ENCODE data around the gene TCF4.

TCF4 gene

DNA sequence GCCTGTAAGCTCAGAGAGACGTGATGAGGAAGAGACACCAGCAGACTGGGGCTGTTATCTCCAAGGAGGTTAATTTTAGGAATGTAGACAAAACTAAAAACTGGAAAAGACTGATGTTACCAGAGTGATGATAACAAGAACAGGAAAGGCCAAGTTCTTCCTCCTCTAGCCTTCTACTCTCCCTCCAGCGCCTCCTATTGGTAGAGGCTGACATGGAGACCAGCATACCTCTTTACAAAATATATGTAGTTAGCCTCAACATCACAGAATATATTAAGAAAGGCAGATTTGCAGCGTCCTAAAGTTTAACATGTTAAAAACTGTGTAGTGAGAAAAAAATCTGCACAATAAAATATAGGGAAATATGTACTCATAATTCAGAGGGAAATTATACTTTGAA is 66.0 kb downstream of the TCF4 start:
- no peak overlapping the region for H2AFZ ChIP-seq (ENCODE audit: insufficient read depth, low read length, poor library complexity)
- no peak overlapping the region for H2BK120ac ChIP-seq (ENCODE audit: insufficient read depth, low read length, poor library complexity)
- no peak overlapping the region for H3K14ac ChIP-seq (ENCODE audit: low read length)
- no peak overlapping the region for H3K9ac ChIP-seq (ENCODE audit: low read length)
- no peak overlapping the region for H4K12ac ChIP-seq (ENCODE audit: low read depth, low read length)
- H3K27me3 ChIP-seq (ENCODE audit: insufficient read depth, low read length): no peaks in the 10 kb centered on the region
- no CpG with 5 or more reads among the region's 3 CpGs for WGBS (ENCODE audit: extremely low coverage, insufficient coverage, insufficient read length)
- H3K36me3 ChIP-seq (ENCODE audit: control insufficient read depth in 1 of 2, insufficient read depth in 2 of 2, low read length in 2 of 2): peaks cover 0 to 3% of the 10 kb centered on the region in 2 experiments
- H4K91ac ChIP-seq (ENCODE audit: low read depth, low read length): no peak overlapping the region
- H3K79me1 ChIP-seq (ENCODE audit: low read length): no peaks in the 10 kb centered on the region
- H4K8ac ChIP-seq (ENCODE audit: low read depth, low read length): no peak overlapping the region
- no peak overlapping the region for H3K4me2 ChIP-seq (ENCODE audit: low read length)
- peaks cover 2% of the 10 kb centered on the region for H3K9me3 ChIP-seq (ENCODE audit: insufficient read depth, low read depth, low read length)
- H3K79me2 ChIP-seq (ENCODE audit: control insufficient read depth, insufficient read depth, low read length, poor library complexity): peaks cover 2% of the 10 kb centered on the region
- no peak overlapping the region for H3K4ac ChIP-seq (ENCODE audit: low read depth, low read length)
- no peak overlapping the region for H3K23ac ChIP-seq (ENCODE audit: low read length)
- no peak overlapping the region for H2BK12ac ChIP-seq (ENCODE audit: low read length)
- H2BK5ac ChIP-seq (ENCODE audit: low read depth, low read length, poor library complexity): no peak overlapping the region
- no peak overlapping the region for H3K4me3 ChIP-seq (ENCODE audit: low read depth, low read length)
- no peak overlapping the region for H2AK5ac ChIP-seq (ENCODE audit: low read length)
- no peaks in the 10 kb centered on the region for H3K4me1 ChIP-seq (ENCODE audit: control insufficient read depth in 1 of 2, insufficient read depth in 2 of 2, low read length in 2 of 2)
- H3K27ac ChIP-seq (ENCODE audit: low read depth, low read length): no peak overlapping the region
- H3K18ac ChIP-seq (ENCODE audit: low read length): no peak overlapping the region
- peak; percentile 33 to 39 for DNase-seq

- WGBS (ENCODE audit: extremely low coverage, insufficient coverage, insufficient read length): no CpG with 5 or more reads among the region's 4 CpGs
- H3K27me3 ChIP-seq (ENCODE audit: insufficient read depth, low read length): no peaks in the 10 kb centered on the region
- H4K12ac ChIP-seq (ENCODE audit: low read depth, low read length): no peak overlapping the region
- no peak overlapping the region for H2AFZ ChIP-seq (ENCODE audit: insufficient read depth, low read length, poor library complexity)
- DNase-seq: no peak
- no peak overlapping the region for H4K8ac ChIP-seq (ENCODE audit: low read depth, low read length)
- no peak overlapping the region for H3K4ac ChIP-seq (ENCODE audit: low read depth, low read length)
- no peak overlapping the region for H3K18ac ChIP-seq (ENCODE audit: low read length)
- no peak overlapping the region for H3K23ac ChIP-seq (ENCODE audit: low read length)
- no peak overlapping the region for H3K9ac ChIP-seq (ENCODE audit: low read length)
- peaks cover 2% of the 10 kb centered on the region for H3K9me3 ChIP-seq (ENCODE audit: insufficient read depth, low read depth, low read length)
- no peak overlapping the region for H3K14ac ChIP-seq (ENCODE audit: low read length)
- no peak overlapping the region for H3K4me2 ChIP-seq (ENCODE audit: low read length)
- no peak overlapping the region for H2BK5ac ChIP-seq (ENCODE audit: low read depth, low read length, poor library complexity)
- no peak overlapping the region for H4K91ac ChIP-seq (ENCODE audit: low read depth, low read length)
- no peaks in the 10 kb centered on the region for H3K4me1 ChIP-seq (ENCODE audit: control insufficient read depth in 1 of 2, insufficient read depth in 2 of 2, low read length in 2 of 2)
- no peak overlapping the region for H2BK12ac ChIP-seq (ENCODE audit: low read length)
- H3K27ac ChIP-seq (ENCODE audit: low read depth, low read length): no peak overlapping the region
- no peaks in the 10 kb centered on the region for H3K79me1 ChIP-seq (ENCODE audit: low read length)
- no peak overlapping the region for H2AK5ac ChIP-seq (ENCODE audit: low read length)
- peaks cover 0 to 3% of the 10 kb centered on the region in 2 experiments for H3K36me3 ChIP-seq (ENCODE audit: control insufficient read depth in 1 of 2, insufficient read depth in 2 of 2, low read length in 2 of 2)
- H2BK120ac ChIP-seq (ENCODE audit: insufficient read depth, low read length, poor library complexity): no peak overlapping the region
- H3K79me2 ChIP-seq (ENCODE audit: control insufficient read depth, insufficient read depth, low read length, poor library complexity): peaks cover 2% of the 10 kb centered on the region
- H3K4me3 ChIP-seq (ENCODE audit: low read depth, low read length): no peak overlapping the region
Measured at GRCh38 chr18:55517055-55517454, 70.9 kb downstream of the TCF4 start.

DNA sequence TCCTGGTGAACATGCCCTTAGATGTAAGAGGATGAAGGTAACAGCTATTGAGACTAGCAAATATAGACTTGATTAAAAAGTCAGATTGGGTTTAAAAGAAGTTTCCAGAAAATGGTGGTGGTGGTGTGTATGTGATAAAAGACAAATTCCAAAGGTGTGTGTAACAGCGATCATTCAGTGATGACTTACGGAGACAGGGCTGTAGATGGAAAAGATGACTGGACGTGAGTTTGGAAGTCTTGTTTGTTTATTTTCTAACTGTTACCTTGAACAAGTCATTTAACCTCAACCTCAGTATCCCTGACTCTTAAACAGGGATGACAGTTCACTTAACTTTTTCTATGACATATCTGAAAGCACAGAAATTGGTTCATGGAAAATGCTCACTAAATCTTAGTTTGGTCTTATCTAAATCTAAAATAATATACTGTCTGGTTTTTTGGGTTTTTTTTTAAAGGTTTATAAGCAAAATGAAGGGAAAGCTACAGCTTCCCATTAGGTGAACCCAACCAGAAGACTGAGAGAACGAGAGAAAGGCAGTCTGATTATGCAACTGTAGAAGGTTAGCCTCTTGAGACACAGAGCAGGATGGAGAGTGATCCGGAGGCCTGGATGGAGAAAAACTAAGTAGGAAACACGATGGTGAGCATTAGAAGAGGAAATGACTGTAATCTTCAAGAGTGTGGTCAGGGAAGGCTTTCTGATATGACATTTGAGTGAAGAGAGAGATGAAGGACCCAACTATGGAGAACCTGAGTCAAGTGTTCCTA is 71.9 kb downstream of the TCF4 start:
- H3K9me3 ChIP-seq (ENCODE audit: insufficient read depth, low read depth, low read length): peaks cover 2% of the 10 kb centered on the region
- H2BK5ac ChIP-seq (ENCODE audit: low read depth, low read length, poor library complexity): no peak overlapping the region
- no peak overlapping the region for H4K12ac ChIP-seq (ENCODE audit: low read depth, low read length)
- H3K4me2 ChIP-seq (ENCODE audit: low read length): no peak overlapping the region
- peaks cover 2% of the 10 kb centered on the region for H3K79me2 ChIP-seq (ENCODE audit: control insufficient read depth, insufficient read depth, low read length, poor library complexity)
- no peak overlapping the region for H4K8ac ChIP-seq (ENCODE audit: low read depth, low read length)
- no peak overlapping the region for H4K91ac ChIP-seq (ENCODE audit: low read depth, low read length)
- H3K18ac ChIP-seq (ENCODE audit: low read length): no peak overlapping the region
- H2AK5ac ChIP-seq (ENCODE audit: low read length): no peak overlapping the region
- H2AFZ ChIP-seq (ENCODE audit: insufficient read depth, low read length, poor library complexity): no peak overlapping the region
- WGBS (ENCODE audit: extremely low coverage, insufficient coverage, insufficient read length): no CpG with 5 or more reads among the region's 6 CpGs
- H3K27ac ChIP-seq (ENCODE audit: low read depth, low read length): no peak overlapping the region
- no peaks in the 10 kb centered on the region for H3K79me1 ChIP-seq (ENCODE audit: low read length)
- H3K4me3 ChIP-seq (ENCODE audit: low read depth, low read length): no peak overlapping the region
- DNase-seq: no peak
- H3K36me3 ChIP-seq (ENCODE audit: control insufficient read depth in 1 of 2, insufficient read depth in 2 of 2, low read length in 2 of 2): peaks cover 0 to 3% of the 10 kb centered on the region in 2 experiments
- no peak overlapping the region for H3K23ac ChIP-seq (ENCODE audit: low read length)
- H3K4ac ChIP-seq (ENCODE audit: low read depth, low read length): no peak overlapping the region
- no peak overlapping the region for H2BK120ac ChIP-seq (ENCODE audit: insufficient read depth, low read length, poor library complexity)
- no peaks in the 10 kb centered on the region for H3K27me3 ChIP-seq (ENCODE audit: insufficient read depth, low read length)
- H2BK12ac ChIP-seq (ENCODE audit: low read length): no peak overlapping the region
- no peaks in the 10 kb centered on the region for H3K4me1 ChIP-seq (ENCODE audit: control insufficient read depth in 1 of 2, insufficient read depth in 2 of 2, low read length in 2 of 2)
- H3K14ac ChIP-seq (ENCODE audit: low read length): no peak overlapping the region
- no peak overlapping the region for H3K9ac ChIP-seq (ENCODE audit: low read length)

- no peak overlapping the region for H2BK12ac ChIP-seq (ENCODE audit: low read length)
- H3K27ac ChIP-seq (ENCODE audit: low read depth, low read length): no peak overlapping the region
- no peak overlapping the region for H2BK120ac ChIP-seq (ENCODE audit: insufficient read depth, low read length, poor library complexity)
- H3K18ac ChIP-seq (ENCODE audit: low read length): no peak overlapping the region
- peaks cover 0 to 3% of the 10 kb centered on the region in 2 experiments for H3K36me3 ChIP-seq (ENCODE audit: control insufficient read depth in 1 of 2, insufficient read depth in 2 of 2, low read length in 2 of 2)
- H3K79me1 ChIP-seq (ENCODE audit: low read length): no peaks in the 10 kb centered on the region
- H4K8ac ChIP-seq (ENCODE audit: low read depth, low read length): no peak overlapping the region
- no peak overlapping the region for H3K14ac ChIP-seq (ENCODE audit: low read length)
- H3K4ac ChIP-seq (ENCODE audit: low read depth, low read length): no peak overlapping the region
- H3K23ac ChIP-seq (ENCODE audit: low read length): no peak overlapping the region
- DNase-seq: no peak
- peaks cover 2% of the 10 kb centered on the region for H3K79me2 ChIP-seq (ENCODE audit: control insufficient read depth, insufficient read depth, low read length, poor library complexity)
- H3K4me3 ChIP-seq (ENCODE audit: low read depth, low read length): no peak overlapping the region
- no peak overlapping the region for H4K91ac ChIP-seq (ENCODE audit: low read depth, low read length)
- H3K9me3 ChIP-seq (ENCODE audit: insufficient read depth, low read depth, low read length): peaks cover 2% of the 10 kb centered on the region
- no peak overlapping the region for H2AK5ac ChIP-seq (ENCODE audit: low read length)
- no CpG with 5 or more reads among the region's 3 CpGs for WGBS (ENCODE audit: extremely low coverage, insufficient coverage, insufficient read length)
- H2BK5ac ChIP-seq (ENCODE audit: low read depth, low read length, poor library complexity): no peak overlapping the region
- no peak overlapping the region for H3K4me2 ChIP-seq (ENCODE audit: low read length)
- H3K27me3 ChIP-seq (ENCODE audit: insufficient read depth, low read length): no peaks in the 10 kb centered on the region
- no peak overlapping the region for H2AFZ ChIP-seq (ENCODE audit: insufficient read depth, low read length, poor library complexity)
- no peak overlapping the region for H4K12ac ChIP-seq (ENCODE audit: low read depth, low read length)
- no peak overlapping the region for H3K9ac ChIP-seq (ENCODE audit: low read length)
- H3K4me1 ChIP-seq (ENCODE audit: control insufficient read depth in 1 of 2, insufficient read depth in 2 of 2, low read length in 2 of 2): no peaks in the 10 kb centered on the region
Measured at GRCh38 chr18:55515214-55515613, 72.8 kb downstream of the TCF4 start.

Data from trophoblast cell (in vitro differentiated cells and primary cell).